Endothelial cell of hepatic sinusoid (primary cell): ENCODE measurements around the gene EMD.
"Not testable (repeated sequence)": the region's sequence is repeated elsewhere in the genome, so short reads cannot be mapped to it uniquely, and the experiment has no call there.

ENCODE experiments used
- in situ Hi-C: cut with HindIII; loops from 2 replicates; pipeline ENCODE4 v1.10.0; 2017; ENCODE audit warnings: low sequenced_read_pairs

Gene EMD

DNA sequence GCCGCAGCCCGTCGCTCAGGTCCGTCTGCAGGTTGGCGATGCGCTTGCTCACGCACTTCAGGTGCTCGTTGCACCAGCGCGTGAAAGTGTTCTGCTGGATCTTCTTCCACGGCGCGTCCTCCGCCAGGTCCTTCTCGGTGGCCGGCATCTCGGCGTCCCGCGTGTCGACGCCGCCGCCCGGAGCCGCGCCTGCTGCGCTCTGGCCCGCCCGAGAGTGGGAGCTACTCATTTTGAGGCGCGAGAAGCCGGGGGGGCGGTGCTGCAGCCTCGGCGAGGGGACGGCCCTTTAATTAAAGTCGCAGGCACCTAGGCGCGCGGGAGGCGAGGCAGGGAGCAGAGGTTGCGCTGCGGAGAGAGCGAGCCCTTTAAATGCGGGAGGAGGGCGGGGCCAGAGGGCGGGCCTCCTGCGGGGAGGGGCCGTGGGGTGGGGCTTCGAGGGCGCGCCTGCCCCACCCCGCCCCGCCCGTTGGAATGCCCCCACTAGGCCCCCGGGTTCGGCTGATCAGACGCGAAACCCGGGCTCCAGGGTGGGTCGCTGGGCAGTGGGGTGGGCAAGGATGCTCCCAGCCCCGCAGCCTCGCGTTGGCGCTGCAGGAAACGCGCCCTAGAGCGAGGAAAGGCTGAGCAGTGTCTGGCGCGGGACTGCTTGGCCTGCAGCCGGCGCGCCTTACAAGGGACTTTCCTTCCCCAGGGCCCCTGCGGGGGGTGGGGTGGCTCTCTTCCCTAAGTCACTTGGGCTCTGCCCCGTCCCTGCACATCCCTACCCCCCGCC is 7.9 kb upstream of the EMD start:
- in situ Hi-C loops: no loop called here

GRCh38 chrX:154371789-154372300 is 7.2 kb upstream of the EMD start:
- in situ Hi-C loops: no loop called here

- in situ Hi-C loops: no loop called here
These were observed 6.5 kb upstream of the EMD start for GRCh38 chrX:154372612-154373022.

DNA sequence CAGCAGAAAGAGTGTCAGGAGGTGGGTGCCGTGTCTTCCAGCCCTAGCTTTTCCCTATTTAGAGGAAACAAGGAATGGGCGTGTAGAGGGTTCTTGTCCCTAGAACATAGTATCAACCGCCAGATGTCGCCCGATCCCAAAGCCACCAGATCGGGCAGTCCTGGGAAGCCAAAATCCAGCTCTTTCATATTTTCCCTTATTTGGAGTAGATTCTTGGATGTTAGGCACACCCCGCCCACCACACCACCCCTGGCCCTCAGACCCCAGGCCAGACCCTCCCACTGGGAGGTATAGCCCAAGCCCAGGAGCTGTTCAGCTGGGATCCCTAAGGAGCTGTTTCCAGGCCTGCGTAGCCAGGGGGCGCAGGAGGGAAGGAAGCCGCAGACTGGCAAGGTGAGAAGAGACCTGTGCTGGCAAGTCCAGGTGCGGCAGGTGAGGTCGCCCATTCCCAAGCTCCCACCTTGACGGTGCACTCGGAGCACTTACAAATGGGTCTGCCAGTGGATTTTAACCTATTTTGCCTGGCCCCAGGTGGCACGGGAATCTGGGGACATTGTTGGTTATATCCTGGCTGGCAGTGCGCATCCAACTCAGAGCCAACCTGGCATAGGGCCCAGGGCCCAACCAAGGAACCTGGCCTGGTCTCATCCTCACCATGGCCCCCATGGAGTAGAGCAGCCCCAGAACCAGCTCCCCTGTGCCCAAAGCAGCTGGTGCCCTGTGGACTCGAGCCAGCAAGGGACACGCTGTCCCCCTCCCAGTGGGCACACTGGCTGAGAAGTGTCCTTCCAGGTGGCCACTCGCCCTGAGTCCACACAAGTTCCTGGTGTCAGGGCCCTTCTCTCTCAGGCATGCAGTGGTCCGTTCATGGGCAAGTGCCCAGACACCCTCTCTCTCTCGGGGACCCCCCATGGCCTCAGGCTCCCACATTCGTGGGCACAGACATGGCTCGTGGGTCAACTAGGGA is 5.5 kb upstream of the EMD start:
- in situ Hi-C loops: no loop called here

- in situ Hi-C loops: no loop called here
These were observed 4.6 kb upstream of the EMD start, which contains the start of gene FLNA for GRCh38 chrX:154374313-154375155. FLNA (minus strand) TSS chrX:154374634; CDS start chrX:154371245, 3,389 bp downstream.

DNA sequence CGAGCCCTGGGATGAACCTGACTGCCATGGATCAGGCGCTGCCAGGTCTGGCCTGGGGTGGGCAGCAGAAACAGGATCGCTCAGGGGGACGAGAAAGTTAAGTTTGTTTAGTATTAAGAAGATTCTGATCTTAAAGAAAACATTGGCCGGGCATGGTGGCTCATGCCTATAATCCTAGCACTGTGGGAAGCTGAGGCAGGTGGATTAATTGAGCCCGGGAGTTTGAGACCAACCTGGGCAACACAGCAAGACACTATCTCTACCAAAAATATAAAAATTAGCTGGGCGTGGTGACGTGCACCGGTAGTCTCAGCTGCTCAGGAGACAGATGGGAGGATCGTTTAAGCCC is 4.0 kb upstream of the EMD start:
- in situ Hi-C loops: no loop called here

- in situ Hi-C loops: no loop called here
These were observed 2.3 kb upstream of the EMD start for GRCh38 chrX:154376774-154377173.

DNA sequence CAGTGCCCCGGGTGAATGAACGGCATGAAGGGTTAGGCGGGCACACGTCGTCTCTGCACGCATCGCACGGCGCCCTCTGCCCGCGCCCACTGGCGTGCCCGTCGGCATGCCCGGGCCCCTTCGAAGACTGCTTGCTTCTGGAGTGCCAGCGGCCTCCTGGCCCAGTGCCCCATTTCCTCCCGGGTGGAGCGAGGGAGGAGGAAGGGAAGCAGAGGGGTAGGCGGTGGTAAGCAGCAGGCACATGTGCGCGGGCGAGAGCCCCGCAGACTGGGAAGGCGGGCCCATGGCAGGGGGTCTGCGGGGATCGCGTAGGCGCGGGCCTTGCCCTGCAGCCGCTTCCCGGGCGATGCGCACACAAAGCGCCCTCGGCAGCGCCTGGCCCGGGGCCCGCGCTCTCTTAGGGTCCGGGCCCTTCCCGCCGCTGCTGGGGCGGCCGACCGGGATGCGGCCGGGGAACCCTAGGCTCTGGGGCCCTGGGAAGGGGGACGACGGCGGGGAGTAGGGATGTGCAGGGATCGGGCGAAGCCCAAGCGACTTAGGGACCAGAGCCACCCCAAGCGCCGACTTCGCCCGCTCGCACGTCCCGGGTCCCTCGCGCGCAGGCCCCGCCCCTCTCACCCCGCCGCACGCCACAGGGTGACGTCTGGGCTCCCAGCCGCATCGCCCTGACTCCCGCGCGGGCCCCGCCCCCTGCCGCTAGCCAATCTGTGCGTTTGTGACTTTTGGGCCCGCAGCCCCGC is 866 bp upstream of the EMD start:
- in situ Hi-C loops: no loop called here

- in situ Hi-C loops: no loop called here
These were observed 465 bp downstream of the EMD start for GRCh38 chrX:154379569-154379951.

DNA sequence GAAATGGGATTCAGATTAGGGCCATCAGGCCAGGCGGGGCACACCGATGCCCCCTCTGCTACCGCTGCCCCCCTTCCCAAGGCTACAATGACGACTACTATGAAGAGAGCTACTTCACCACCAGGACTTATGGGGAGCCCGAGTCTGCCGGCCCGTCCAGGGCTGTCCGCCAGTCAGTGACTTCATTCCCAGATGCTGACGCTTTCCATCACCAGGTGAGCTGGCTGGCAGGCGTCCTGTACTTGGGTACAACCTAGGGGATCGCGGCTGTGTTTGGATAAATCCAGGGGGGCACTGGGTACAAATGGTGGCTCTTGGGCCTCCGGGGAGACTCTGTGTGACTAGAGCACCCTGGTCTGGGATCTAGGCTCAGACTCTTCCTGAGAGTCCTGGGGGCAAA is 1.1 kb downstream of the EMD start:
- in situ Hi-C loops: no loop called here

- in situ Hi-C loops: no loop called here
These were observed 1.7 kb downstream of the EMD start for GRCh38 chrX:154380787-154381186.

- in situ Hi-C loops: no loop called here
These were observed 2.2 kb downstream of the EMD start for GRCh38 chrX:154381271-154381670.

DNA sequence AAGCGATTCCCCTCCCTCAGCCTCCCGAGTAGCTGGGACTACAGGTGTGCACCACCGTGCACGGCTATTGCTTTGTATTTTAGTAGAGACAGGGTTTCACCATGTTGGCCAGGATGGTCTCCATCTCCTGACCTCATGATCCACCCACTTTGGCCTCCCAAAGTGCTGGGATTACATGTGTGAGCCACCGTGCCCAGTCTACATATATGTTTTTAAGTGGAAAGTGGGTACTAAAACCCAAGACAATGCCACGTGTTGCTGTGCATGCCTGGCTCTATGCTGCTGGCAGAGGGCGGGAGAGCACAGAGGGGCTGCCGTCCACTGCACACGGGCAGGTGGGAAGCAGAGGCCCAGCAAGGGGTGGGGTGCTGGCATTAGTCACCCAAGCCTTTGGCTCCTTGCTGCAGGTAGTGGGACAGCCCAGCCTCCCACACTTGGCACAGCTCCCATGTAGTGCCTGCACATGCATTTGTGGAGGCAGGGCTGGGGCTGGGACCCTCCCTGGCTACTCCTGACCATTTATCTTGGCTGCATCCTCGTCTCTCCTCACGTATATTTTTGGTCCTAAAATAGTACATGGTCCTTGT is 3.5 kb downstream of the EMD start:
- in situ Hi-C loops: no loop called here

DNA sequence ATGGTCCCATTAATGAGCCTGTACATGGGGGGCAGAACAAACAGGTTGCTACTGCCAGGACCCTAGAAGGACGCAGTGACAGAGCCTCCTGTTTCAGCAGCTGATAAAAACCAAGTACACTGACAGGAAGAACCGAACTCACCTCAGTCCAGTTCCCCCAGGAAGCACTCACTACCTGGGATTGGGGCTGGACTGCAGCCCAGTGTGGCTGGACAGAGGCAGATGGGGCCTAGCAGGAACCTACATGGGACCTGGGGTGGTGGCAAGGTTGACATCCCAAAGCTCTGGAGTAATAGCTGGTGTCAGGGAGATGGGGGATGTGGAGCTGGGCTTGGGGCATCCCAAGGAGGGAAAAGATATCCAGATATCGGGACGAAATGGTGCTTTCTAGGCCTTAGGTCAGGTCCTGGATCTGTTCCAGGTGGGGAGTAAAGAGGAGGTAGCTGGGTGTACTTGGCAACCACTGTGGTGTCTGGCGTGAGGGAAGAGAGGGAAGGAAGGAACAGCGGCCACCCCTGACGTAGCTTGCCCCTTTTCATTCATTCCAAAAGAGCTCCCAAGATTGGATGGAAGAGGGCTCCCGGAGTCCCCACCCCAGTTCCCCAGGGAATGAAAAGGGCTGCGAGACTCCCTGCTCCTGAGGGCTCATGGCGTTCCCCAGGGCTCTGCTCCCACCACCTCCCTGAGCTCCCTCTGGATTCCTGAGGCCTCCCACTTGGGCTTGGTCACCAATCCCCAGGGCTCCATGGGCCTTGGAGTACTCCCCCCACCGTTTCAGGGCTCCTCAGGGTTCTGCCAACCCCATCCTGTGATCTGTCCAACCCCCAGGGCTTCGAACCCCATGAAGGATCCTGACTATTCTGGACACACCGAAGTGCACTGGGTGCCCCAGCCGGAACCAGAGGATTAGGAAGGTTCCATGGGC is 4.5 kb downstream of the EMD start:
- in situ Hi-C loops: no loop called here

GRCh38 chrX:154384284-154384892 is 5.3 kb downstream of the EMD start:
- in situ Hi-C loops: no loop called here

GRCh38 chrX:154388094-154388493 is 9.0 kb downstream of the EMD start:
- in situ Hi-C loops: not testable (repeated sequence)

DNA sequence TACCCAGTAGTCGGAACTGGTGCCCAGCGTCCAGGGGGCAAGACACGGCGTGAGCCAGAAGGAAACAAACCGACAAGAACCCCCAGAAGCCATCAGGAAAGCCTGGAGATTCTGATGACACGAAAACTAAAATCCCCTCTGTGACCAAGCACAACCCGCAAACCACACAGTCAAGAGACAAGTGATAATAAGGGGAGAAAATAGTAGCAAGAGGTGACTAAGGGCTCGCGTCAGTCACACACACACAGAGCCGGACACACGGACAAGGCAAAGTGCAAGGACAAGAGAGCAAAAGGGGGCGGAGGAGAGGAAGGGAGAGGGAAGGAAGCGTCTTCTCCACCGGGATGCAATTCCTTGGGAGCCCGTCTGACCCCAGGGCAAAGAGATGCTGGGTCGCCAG is 9.6 kb downstream of the EMD start:
- in situ Hi-C loops: not testable (repeated sequence)
